ENCODE measurements around the gene CRYGA.

Gene CRYGA

DNA sequence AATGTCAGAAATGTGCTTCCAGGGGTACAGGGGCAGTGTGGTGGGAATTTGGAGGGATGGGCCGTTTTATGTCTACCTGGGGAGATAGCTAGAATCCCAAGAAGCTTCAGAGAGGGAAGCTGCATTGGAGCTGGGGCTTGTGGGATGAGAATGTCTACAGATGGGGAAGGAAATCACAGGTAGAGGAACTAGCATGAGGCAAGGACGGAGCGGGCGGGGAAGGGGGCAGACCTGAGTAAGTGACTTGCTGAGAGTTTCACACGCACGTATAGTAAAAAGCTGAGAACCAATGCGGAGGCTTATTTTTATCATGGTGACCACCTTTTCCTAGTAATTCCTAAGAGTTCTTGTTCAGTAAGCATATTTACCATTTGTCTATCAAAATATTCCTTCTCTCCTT lies 20.1 kb upstream of the CRYGA start:
- Histone ChIP-seq H3K27ac (ENCODE audit: low read length) (no peak overlapping the region), H4K20me1 (ENCODE audit: insufficient read depth, low read length) (no peaks in the 10 kb centered on the region), H2AFZ (ENCODE audit: low read depth, low read length) (no peak overlapping the region), H3K79me2 (ENCODE audit: low read length) (no peaks in the 10 kb centered on the region), H3K27me3 (ENCODE audit: low read depth, low read length) (peaks cover 10% of the 10 kb centered on the region; the same call in 1 of the 2 replicates), H3K9ac (ENCODE audit: low read length) (no peak overlapping the region), H3K4me3 (ENCODE audit: low read length) (peak overlapping the region; percentile 68), H3K9me3 (ENCODE audit: insufficient read depth, low read length) (no peaks in the 10 kb centered on the region), H3K36me3 (replicated peaks; ENCODE audit: low read depth, low read length) (no peaks in the 10 kb centered on the region), H3K4me1 (ENCODE audit: low read length) (peaks cover 20% of the 10 kb centered on the region), H3K4me2 (ENCODE audit: low read length) (peak overlapping the region; percentile 81)
- TF ChIP-seq, protein P1, sequence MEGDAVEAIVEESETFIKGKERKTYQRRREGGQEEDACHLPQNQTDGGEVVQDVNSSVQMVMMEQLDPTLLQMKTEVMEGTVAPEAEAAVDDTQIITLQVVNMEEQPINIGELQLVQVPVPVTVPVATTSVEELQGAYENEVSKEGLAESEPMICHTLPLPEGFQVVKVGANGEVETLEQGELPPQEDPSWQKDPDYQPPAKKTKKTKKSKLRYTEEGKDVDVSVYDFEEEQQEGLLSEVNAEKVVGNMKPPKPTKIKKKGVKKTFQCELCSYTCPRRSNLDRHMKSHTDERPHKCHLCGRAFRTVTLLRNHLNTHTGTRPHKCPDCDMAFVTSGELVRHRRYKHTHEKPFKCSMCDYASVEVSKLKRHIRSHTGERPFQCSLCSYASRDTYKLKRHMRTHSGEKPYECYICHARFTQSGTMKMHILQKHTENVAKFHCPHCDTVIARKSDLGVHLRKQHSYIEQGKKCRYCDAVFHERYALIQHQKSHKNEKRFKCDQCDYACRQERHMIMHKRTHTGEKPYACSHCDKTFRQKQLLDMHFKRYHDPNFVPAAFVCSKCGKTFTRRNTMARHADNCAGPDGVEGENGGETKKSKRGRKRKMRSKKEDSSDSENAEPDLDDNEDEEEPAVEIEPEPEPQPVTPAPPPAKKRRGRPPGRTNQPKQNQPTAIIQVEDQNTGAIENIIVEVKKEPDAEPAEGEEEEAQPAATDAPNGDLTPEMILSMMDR (IDR thresholded peaks at IDR 0.05; ENCODE audit: low read depth, low read length), result no peak
- no peak for TF ChIP-seq EZH2phosphoT487 (IDR thresholded peaks at IDR 0.05; ENCODE audit: low read depth)

DNA sequence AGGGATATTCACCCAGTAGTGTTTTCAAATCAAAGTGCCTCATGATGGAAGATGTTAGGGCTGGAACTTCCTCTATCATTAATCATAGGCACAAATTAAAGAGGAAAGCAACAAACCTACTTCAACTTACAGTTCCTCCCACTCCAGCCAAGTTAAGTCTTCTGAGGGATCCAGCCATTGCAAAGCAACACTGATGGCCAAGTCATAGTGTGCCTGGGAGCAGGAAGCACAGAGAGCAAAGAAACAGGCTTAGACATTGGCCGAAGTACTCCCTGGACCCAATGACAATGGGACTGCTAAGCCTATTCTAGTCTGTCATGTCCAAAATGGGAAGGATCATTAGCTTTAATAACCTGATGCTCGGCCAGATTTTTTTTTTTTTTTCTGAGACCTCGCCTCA lies 19.4 kb upstream of the CRYGA start:
- no peak overlapping the region for H3K4me3 ChIP-seq (ENCODE audit: low read length)
- H3K4me1 ChIP-seq (ENCODE audit: low read length), result peaks cover 20% of the 10 kb centered on the region
- H2AFZ ChIP-seq (ENCODE audit: low read depth, low read length), result no peak overlapping the region
- peaks cover 10% of the 10 kb centered on the region; the same call in 1 of the 2 replicates for H3K27me3 ChIP-seq (ENCODE audit: low read depth, low read length)
- no peak overlapping the region for H3K4me2 ChIP-seq (ENCODE audit: low read length)
- no peaks in the 10 kb centered on the region for H3K36me3 ChIP-seq (replicated peaks; ENCODE audit: low read depth, low read length)
- TF ChIP-seq EZH2phosphoT487 (IDR thresholded peaks at IDR 0.05; ENCODE audit: low read depth), result no peak
- TF ChIP-seq, protein P1 (IDR thresholded peaks at IDR 0.05; ENCODE audit: low read depth, low read length), result no peak
- no peak overlapping the region for H3K9ac ChIP-seq (ENCODE audit: low read length)
- no peaks in the 10 kb centered on the region for H3K79me2 ChIP-seq (ENCODE audit: low read length)
- no peaks in the 10 kb centered on the region for H4K20me1 ChIP-seq (ENCODE audit: insufficient read depth, low read length)
- no peaks in the 10 kb centered on the region for H3K9me3 ChIP-seq (ENCODE audit: insufficient read depth, low read length)
- no peak overlapping the region for H3K27ac ChIP-seq (ENCODE audit: low read length)

DNA sequence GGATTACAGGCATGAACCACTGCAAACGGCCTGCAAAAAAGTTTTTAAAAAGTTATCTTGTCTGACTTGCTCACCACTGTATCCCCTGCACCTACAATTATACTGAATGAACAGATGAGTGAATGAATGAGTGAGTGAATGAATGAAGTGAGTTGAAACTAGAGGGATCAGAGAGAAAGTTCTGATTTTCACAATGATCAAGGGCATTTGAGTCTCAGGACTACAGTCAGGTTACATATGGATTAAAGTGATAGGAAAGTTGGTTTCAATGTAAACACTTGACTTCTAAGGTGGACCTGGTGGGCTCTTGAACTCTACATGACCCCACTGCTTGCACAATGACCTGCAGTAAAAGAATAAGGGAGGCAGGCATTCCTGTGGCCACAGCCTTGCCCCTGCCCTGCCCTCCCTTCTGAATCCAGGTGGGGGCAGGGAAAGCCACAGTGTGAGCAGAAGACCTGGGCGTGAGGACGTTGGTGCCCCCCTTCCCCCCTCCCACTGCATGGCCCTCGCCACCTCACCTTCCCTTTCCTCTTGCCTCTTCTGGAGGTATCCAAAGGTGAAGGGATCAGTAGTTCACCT lies 15.7 kb upstream of the CRYGA start:
- Histone ChIP-seq H3K4me1 (ENCODE audit: low read length) (peaks cover 12% of the 10 kb centered on the region), H3K27me3 (ENCODE audit: low read depth, low read length) (no peaks in the 10 kb centered on the region), H3K9ac (ENCODE audit: low read length) (no peak overlapping the region), H2AFZ (ENCODE audit: low read depth, low read length) (peak overlapping the region; percentile 39; the same call in 1 of the 2 replicates), H3K27ac (ENCODE audit: low read length) (no peak overlapping the region), H3K9me3 (ENCODE audit: insufficient read depth, low read length) (no peaks in the 10 kb centered on the region), H3K79me2 (ENCODE audit: low read length) (no peaks in the 10 kb centered on the region), H3K4me3 (ENCODE audit: low read length) (no peak overlapping the region), H3K4me2 (ENCODE audit: low read length) (0 out of 2 replicates have a peak overlapping the region, but pooled peaks have one; percentile 2), H4K20me1 (ENCODE audit: insufficient read depth, low read length) (no peaks in the 10 kb centered on the region), H3K36me3 (replicated peaks; ENCODE audit: low read depth, low read length) (no peaks in the 10 kb centered on the region)
- TF ChIP-seq EZH2phosphoT487 (IDR thresholded peaks at IDR 0.05; ENCODE audit: low read depth), result no peak
- TF ChIP-seq, protein P1 (IDR thresholded peaks at IDR 0.05; ENCODE audit: low read depth, low read length), result no peak

DNA sequence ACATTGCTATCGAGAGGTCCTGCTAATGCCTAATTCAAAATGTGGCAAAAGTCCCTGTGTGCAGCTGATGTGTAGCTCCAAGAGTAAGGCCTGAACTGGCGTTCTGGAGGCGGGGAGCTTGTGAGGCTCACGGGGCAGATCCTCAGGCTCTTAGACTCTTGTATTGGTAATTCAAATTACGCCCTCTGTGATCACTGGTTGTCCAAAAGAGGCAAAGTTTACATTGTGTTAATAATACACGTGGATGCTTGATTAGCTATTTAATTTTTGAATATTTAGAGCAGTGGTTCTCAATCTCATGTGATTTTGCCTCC lies 12.4 kb upstream of the CRYGA start:
- Histone ChIP-seq H3K79me2 (ENCODE audit: low read length) (no peaks in the 10 kb centered on the region), H3K36me3 (replicated peaks; ENCODE audit: low read depth, low read length) (no peaks in the 10 kb centered on the region), H3K4me1 (ENCODE audit: low read length) (peaks cover 11% of the 10 kb centered on the region), H3K9ac (ENCODE audit: low read length) (no peak overlapping the region), H4K20me1 (ENCODE audit: insufficient read depth, low read length) (no peaks in the 10 kb centered on the region), H3K27me3 (ENCODE audit: low read depth, low read length) (no peaks in the 10 kb centered on the region; the same call in 1 of the 2 replicates), H3K4me3 (ENCODE audit: low read length) (no peak overlapping the region), H3K27ac (ENCODE audit: low read length) (no peak overlapping the region), H3K9me3 (ENCODE audit: insufficient read depth, low read length) (no peaks in the 10 kb centered on the region), H3K4me2 (ENCODE audit: low read length) (0 out of 2 replicates have a peak overlapping the region, but pooled peaks have one; percentile 15), H2AFZ (ENCODE audit: low read depth, low read length) (peak overlapping the region; percentile 28; the same call in 1 of the 2 replicates)
- TF ChIP-seq, protein P1 (IDR thresholded peaks at IDR 0.05; ENCODE audit: low read depth, low read length), result no peak
- no peak for TF ChIP-seq EZH2phosphoT487 (IDR thresholded peaks at IDR 0.05; ENCODE audit: low read depth)

Measured in OCI-LY3 (cell line).